GM19035 (cell line): ENCODE data around the gene RELN.

ENCODE experiments used
- ATAC-seq: cut with Tn5 transposase; IDR thresholded peaks from one replicate; pipeline ENCODE4 v1.9.1; 2021; ENCODE audit not compliant: unreplicated experiment

RELN gene

DNA sequence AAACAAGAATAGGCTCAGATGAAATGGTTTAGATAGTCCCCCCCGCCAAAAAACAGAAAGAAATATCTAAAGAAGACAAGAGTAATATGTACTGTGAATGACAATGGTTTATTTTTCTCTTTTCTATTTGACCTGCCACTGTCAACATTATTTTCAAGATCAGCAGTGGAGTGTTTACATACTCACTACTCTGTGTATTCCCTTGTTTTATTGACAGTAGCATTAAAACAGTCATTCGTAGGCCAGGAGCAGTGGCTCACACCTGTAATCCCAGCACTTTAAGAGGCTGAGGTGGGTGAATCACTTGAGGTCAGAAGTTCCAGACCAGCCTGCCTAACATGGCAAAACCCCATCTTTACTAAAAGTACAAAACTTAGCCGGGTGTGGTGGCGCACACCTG, 298.2 kb downstream of the RELN start:
- ATAC-seq, result no peak

DNA sequence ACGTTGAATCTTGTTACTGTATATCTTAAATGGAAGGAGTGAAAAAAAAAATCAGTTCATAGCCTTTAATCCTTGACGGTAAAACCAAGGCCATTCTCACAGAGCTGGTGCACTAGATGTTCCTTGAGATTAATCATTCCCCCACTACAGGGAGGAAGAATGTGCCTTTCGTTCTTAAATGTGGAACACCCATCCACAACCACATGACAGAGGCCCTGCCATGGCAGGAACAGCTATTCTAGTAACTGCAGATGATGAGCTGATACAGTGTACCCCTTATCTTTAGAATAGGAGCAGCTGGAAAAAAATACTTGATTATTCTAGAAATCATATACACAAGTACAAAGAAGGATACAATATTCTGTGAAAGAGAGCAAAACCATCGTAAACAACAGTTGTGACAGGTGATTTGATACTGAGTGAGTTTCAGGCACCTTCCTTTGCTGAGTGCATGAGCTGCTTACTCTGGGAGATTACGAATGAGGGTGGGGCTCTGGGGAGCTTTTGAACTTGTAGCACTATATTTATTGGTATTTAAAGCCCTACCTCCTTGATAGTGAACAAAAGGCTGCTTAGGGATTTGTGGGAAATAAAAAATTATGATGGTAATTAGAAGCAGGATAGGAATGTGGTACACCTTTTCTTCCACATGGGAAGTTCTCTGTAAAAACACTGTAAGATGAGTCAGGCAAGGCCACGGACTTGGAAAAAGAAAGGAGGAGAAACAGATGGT, 299.1 kb downstream of the RELN start:
- ATAC-seq, result no peak

GRCh38 chr7:103689255-103689654, 300.2 kb downstream of the RELN start:
- no peak for ATAC-seq

- no peak for ATAC-seq
Measured at GRCh38 chr7:103687951-103688350, 301.5 kb downstream of the RELN start.

GRCh38 chr7:103687272-103687671, 302.2 kb downstream of the RELN start:
- no peak for ATAC-seq

GRCh38 chr7:103686763-103687162, 302.7 kb downstream of the RELN start:
- ATAC-seq, result no peak

GRCh38 chr7:103686064-103686463, 303.4 kb downstream of the RELN start:
- no peak for ATAC-seq

GRCh38 chr7:103685646-103686045, 303.8 kb downstream of the RELN start:
- no peak for ATAC-seq

DNA sequence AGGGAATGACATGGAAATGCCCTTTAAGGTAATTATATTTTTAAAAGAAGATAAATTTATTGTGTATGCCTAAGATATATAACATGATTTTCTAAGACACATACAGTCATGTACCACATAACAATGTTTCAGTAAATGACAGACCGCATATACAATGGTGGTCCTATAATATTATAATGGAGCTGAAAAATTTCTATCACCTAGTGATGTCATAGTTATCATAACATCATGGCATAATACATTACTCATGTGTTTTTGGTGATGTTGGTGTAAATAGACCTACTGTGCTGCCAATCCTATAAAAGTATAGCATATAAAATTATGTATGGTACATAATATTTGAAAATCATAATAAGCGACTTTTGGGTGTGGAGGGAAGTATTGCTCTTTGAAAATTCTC, 306.1 kb downstream of the RELN start:
- no peak for ATAC-seq

GRCh38 chr7:103680161-103681144, 309.0 kb downstream of the RELN start:
- no peak for ATAC-seq

DNA sequence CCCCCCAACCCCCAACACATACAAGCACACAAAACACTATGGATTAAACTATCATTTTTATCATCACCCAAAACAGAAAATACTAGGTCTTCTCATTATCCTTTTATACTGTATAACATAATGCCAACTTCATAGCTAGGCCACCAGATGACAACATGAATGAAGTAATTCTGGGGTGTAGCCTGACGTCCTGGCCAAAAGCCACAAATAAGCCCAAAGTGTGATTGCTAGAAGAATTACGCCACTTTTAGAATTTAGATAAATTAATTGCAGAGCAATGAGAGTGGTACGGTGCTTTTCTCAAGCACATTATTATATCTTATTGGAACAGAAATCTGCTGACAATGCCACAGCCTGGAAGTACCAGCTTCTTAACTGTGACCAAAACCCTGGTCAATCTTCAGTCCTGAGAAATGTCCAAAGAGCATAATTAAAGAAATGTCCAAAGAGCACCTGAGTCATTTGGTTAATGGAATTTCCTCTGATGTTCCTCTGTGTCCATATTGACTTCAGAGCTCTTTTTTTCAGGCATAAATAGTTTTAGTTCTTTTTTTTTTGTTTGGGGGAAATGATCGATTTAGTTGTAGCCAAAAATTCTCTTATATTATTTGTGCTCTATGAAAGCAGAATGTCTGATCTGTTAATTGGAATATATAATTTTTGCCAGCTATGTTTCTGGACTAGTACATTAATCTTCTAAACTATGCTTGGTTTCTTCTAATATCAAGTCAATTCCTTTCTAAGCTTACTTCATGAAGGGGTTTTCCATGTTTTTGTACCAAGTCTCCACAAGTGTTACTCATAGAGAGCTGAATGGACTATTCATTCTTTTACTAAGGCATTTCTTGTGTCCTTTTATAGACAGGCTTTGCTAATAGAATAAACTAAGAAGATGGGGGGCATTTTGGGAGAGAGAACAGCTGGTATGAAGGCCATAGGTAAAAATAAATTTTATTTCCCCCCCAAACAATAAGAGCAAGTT, 310.0 kb downstream of the RELN start:
- no peak for ATAC-seq

GRCh38 chr7:103668279-103668941, 321.0 kb downstream of the RELN start:
- ATAC-seq, result no peak

DNA sequence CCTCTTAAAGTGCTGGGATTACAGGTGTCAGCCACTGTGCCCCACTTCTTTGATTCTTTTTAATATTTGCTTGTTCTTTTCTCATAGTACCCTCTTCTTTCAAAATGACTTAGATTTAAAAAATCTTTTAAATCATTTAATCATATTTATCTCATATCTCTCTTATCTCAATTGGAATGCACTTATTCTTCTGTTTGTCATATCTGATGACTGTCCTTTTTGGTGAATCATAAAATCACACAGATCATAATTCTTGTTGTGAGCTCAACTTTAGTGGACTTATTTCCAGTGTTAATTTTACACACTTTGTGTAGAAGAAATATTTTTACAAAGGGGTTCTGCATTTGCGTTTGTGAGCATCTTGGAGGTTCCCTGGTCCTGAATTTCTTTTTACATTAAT, 323.1 kb downstream of the RELN start:
- ATAC-seq, result no peak

DNA sequence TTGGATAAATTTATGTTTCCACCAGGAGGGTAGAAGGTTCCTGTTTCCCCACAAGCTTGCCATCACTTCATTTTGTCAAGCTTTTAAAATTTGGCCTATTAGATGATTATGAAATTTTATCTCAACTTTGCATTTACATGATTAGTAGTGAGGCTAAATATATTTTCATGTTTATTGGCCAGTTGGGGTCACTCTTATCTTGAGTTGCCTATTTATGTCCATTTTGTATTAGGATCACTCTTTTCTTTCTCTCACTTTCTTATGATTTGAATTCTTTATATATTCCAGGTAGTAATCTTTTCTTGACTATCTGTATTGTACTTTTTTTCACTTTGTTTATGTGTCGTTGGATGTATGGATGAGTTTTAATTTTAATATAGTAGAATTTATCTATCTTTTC, 324.9 kb downstream of the RELN start:
- ATAC-seq, result no peak

- no peak for ATAC-seq
Measured at GRCh38 chr7:103660455-103661371, 328.7 kb downstream of the RELN start.

DNA sequence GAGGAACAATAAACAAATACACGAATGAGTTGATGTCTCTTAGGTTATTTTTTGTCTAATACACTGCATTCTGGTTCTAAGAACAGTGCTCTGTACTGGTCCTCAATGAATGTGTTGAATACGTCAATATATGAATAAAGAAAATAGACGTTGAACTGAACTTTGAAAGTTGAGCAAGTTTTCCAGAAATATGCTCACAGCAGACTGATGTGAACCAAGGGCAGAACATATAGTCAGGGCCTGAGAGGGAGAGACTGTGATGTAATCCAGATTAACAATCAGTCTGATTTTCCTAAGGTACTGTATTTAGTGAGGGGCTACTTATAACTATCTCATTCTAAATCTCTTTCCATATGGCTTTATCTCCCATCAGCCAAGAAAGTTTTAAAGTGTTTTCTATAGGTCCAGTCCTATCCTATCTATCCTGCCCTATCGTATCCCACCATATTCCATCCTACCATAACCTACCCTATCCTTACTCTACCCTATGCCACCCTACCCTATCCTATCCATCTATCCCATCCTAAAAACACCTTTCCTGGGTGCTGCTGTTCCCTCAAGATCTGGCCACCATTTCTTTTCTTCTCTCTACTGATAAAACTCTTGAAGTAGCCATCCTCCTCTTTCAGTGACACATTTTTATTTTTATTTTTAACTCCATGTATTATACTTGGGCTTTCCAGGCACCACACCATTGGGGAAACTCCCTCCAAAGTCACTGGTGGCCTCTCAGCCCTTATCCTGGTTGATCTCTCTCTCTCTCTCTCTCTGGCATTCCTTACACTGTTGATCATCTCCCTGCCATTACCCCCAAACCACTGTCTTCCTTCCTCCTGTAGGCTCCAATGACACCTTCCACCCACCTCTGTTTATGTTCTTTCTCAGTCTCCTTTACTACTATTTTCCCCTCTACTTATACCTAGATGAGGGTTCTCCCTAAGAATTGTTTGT, 331.1 kb downstream of the RELN start:
- no peak for ATAC-seq

- no peak for ATAC-seq
Measured at GRCh38 chr7:103657474-103657894, 332.0 kb downstream of the RELN start.

DNA sequence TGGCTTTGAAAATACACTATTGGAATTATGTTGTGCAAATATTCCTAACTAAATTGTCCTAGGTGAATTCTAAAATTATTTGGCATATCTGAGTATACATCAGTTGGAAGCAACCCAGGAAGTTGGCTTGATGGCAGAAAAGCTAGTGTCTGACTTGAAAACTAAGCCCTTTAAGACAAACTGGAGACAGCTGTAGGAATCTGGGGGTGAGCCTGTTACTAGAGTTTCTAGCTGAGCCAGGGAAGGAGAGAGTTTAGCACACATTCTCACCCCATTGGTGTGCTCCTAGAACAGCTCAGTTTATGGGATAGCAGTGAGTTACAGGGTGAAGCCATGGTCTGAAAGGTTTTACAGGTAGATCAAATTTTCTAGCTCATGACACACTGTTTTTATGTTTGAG, 333.2 kb downstream of the RELN start:
- ATAC-seq, result no peak
